Islet of Langerhans (tissue), 1 donor: ENCODE data around the gene ATRN.

Source experiments
- FAIRE-seq: peaks from one replicate; lab custom pipeline; 2011; peaks lifted over from hg19 to GRCh38; lab: Jason Lieb, UNC

The ATRN gene

DNA sequence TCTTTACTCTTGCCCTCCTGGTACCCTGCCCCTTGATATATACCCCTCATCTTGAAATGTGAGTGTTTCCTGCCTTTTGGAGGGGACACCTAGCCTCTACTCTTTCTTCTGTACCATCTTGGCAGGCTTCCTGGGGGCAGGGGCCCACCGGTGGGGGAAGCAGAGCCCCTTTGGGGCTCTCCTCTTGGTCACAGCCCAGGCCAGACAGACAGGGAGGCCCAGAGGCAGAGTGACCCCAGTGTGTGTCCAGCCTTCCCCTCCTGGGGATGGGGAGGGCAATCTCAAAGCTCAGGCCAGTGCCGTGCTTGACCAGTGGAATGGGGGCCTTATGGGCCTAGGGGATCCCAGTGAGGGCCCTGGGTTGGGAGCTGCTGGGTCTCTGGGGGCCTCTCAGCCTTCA lies 207.4 kb downstream of the ATRN start:
- FAIRE-seq, result no peak

- FAIRE-seq, result no peak
Observed at GRCh38 chr20:3678856-3679720, 208.3 kb downstream of the ATRN start.

- no peak for FAIRE-seq
Observed at GRCh38 chr20:3679749-3680700, 209.2 kb downstream of the ATRN start.

- no peak for FAIRE-seq
Observed at GRCh38 chr20:3680701-3681351, 210.0 kb downstream of the ATRN start.

GRCh38 chr20:3681352-3681930 lies 210.6 kb downstream of the ATRN start:
- no peak for FAIRE-seq

- no peak for FAIRE-seq
Observed at GRCh38 chr20:3681931-3682781, 211.3 kb downstream of the ATRN start, which contains the start of gene ADAM33. Gene ADAM33, minus strand, starts transcription at chr20:3682010. Its CDS starts 6 bp downstream, at chr20:3682004.

GRCh38 chr20:3685341-3685740 lies 214.5 kb downstream of the ATRN start:
- FAIRE-seq, result no peak

- FAIRE-seq, result no peak
Observed at GRCh38 chr20:3686421-3686820, 215.6 kb downstream of the ATRN start.

- no peak for FAIRE-seq
Observed at GRCh38 chr20:3686867-3687321, 216.1 kb downstream of the ATRN start.

GRCh38 chr20:3687655-3688054 lies 216.8 kb downstream of the ATRN start:
- no peak for FAIRE-seq

DNA sequence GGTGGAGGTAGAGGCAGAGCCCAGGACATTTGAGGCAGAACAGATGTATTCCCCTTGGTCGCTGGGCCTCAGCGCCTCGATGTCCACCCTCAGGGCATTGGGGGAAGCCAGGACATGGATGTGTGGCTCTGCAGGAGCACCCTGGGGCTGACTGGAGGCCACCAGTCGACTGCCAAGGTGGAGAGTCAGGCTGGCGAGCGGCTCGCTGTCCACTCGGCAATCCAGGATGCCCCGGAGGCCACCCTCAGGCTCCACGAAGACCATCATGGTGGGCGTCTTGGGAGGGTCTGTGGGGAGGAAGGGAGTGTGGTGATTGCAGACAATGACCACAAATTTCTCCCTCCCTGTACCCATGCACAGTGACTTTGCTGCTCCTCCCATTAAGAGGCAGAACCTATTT lies 219.2 kb downstream of the ATRN start:
- no peak for FAIRE-seq

GRCh38 chr20:3690413-3690812 lies 219.6 kb downstream of the ATRN start:
- FAIRE-seq, result no peak

- FAIRE-seq, result no peak
Observed at GRCh38 chr20:3691306-3691705, 220.5 kb downstream of the ATRN start.

- no peak for FAIRE-seq
Observed at GRCh38 chr20:3691897-3692296, 221.1 kb downstream of the ATRN start.

- no peak for FAIRE-seq
Observed at GRCh38 chr20:3692706-3693294, 222.0 kb downstream of the ATRN start.

- FAIRE-seq, result no peak
Observed at GRCh38 chr20:3693376-3693775, 222.6 kb downstream of the ATRN start.

- no peak for FAIRE-seq
Observed at GRCh38 chr20:3694864-3695263, 224.0 kb downstream of the ATRN start.

GRCh38 chr20:3696200-3696599 lies 225.4 kb downstream of the ATRN start:
- no peak for FAIRE-seq

DNA sequence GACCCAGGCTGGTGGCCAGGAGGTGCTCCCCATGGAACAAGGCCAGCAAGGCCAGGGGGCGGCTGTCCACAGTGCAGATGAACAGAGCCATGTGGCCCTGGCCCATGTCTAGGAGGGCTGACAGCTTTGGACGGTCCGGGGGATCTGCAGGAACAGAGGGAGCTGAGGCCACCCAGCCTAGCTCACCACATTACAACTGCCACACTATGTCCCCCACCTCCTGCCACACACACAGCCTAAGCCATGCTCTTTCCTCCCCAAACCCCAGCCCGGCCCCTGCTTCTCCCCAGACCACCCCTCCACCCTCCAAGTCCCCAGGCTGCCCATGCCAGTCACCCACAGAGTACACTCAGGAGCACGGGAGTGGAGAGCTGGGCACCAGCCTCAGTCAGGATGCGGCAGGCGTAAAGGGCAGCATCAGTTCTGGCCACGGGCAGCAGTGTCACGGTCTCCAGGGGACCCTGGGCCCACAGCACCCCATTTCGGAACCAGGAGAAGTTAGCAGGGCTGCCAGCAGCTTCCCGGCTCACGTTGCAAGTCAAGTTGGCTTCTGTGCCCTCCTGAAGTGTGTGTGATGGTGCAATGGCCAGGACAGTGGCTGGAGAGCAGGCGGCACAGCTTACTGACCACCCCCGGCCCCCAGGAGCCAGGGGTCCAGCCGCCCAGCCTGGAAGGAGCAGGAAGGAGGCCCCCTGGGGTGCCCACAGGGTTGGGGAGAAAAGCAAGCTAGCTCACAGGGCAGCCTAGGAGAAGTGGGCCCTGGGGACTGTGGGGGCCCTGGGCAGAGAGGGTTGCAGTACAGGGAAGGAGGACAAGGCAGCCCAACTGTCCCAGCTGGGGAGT lies 226.1 kb downstream of the ATRN start:
- FAIRE-seq, result no peak
